HG02870 (cell line): ENCODE results near the gene ADM5.
"Not testable (repeated sequence)": the region's sequence is repeated elsewhere in the genome, so short reads cannot be mapped to it uniquely, and the experiment has no call there.

Experiments
- ATAC-seq: cut with Tn5 transposase; IDR thresholded peaks from one replicate; pipeline ENCODE4 v1.9.1; 2021; ENCODE audit warnings: mild to moderate bottlenecking, moderate library complexity; ENCODE audit not compliant: unreplicated experiment

ADM5 gene

DNA sequence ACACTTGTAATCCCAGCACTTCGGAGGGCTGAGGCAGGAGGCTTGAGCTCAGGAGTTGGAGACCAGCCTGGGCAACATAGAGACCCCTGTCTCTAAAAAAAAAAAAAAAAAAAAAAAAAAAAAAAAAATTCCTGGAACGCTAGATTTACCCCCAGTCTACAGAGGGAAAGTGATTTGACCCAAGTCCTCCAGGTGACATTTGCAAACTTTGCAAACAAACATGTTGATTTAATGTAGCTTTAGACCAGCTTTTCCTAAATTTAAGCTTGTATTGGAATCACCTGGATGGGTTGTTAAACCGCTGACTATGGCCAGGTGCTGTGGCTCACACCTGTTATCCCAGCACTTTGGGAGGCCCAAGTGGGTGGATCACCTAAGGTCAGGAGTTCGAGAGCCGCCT lies 10.0 kb downstream of the ADM5 start:
- ATAC-seq, result no peak

- ATAC-seq, result no peak
These were observed 11.2 kb downstream of the ADM5 start for GRCh38 chr19:49700563-49700962.

- ATAC-seq, result no peak
These were observed 11.9 kb downstream of the ADM5 start for GRCh38 chr19:49701271-49701786.

- no peak for ATAC-seq
These were observed 15.7 kb downstream of the ADM5 start for GRCh38 chr19:49704888-49705642.

GRCh38 chr19:49705919-49706318 lies 16.5 kb downstream of the ADM5 start:
- no peak for ATAC-seq

GRCh38 chr19:49710372-49710951 lies 21.1 kb downstream of the ADM5 start:
- ATAC-seq, result no peak

DNA sequence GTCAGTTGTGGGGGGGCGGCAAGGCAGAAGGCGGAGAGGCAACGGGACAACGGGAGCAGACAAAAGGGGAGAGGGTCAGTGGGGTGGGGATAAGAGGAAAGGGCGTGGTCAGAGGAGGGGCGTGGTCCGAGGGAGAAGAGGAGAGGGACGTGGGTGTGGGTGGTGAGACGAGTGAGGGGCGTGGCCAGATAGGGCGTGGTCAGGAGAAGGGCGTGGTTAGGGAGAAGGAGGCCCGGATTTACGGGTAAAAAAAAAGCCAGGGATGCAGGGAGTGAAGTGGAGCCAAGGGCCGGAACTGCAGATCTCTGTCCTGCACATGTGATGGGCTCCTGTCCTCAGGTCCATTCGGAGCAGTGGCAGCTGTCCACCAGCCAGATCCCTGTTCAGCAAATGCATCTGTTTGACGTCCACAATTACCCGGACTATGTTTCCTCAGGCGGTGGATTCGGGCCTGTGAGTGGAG lies 23.0 kb downstream of the ADM5 start:
- no peak for ATAC-seq

- ATAC-seq, result no peak
These were observed 23.9 kb downstream of the ADM5 start for GRCh38 chr19:49713236-49713845.

- no peak for ATAC-seq
These were observed 26.8 kb downstream of the ADM5 start for GRCh38 chr19:49716154-49716553.

GRCh38 chr19:49718511-49718910 lies 29.1 kb downstream of the ADM5 start:
- no peak for ATAC-seq

DNA sequence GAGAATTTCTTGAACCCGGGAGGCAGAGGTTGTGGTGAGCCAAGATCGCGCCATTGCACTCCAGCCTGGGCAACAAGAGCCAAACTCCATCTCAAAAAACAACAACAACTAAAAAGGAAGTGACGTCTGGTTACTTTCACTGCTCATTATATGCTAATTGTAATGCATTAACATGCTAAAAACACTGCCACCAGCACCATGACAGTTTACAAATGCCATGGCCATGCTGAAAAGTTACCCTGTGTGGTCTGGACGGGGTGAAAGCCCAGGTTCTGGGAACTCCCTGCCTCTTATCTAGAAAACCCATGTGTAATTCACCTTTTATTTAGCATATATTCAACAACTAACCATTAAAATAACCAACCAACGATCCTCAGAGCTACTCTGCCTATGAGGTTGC lies 29.6 kb downstream of the ADM5 start:
- ATAC-seq, result no peak

DNA sequence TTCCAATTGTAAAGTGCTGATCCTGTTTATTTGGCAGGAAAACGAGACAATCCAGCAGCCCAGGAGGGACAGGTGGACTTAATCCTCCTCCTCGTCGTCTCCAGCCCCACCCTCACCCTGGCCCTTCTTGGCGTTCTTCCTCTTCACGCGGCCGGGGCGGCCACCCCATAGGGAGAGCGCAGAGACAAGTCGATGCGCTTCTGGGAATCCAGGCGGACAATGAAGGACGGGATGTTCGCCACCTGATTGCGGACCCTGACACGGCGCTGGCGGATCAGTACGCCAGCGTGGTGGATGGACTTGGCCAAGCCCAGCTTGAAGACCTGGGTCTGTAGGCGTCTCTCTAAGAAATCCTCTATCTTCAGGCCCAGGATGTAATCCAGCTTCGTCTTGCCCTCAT lies 30.0 kb downstream of the ADM5 start:
- not testable (repeated sequence) for ATAC-seq

DNA sequence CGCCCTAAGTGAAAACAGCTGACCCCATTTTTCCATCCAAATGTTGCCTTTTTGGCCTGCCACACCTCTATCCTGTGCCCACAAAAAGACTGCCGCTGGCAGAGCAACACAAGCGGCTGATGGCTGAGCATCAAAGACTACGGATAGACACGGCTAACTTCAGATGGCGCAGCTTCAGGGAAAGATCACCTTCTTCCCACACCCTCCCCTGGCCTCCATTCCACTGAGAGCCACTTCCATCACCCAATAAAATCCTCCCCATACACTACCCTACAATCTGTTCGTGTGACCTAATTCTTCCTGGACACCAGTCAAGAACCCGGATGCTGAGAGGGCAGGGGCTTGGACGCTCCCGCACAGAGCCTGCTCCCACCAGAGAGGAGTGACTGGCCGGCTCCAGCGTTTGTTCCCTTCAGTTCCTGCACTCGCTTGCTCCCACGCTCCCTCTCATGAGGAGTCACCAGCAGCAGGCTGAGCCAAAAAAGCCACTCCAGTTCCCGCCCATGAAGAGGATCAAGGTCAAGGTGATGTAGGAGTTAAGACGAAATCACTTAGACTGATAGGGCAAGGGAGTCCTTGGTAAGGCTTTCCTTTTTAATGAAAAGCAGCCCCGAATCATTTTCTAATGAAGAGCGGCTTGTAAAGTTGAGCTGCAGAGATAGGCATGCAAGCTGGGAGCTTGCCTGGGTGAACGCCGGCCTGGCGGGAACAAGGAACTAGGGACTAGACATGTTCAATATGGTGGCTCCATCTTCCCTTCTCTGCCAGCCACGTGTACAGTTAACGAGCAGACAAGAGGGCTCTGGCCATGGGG lies 38.0 kb downstream of the ADM5 start:
- ATAC-seq, result no peak

GRCh38 chr19:49730166-49730565 lies 40.8 kb downstream of the ADM5 start:
- no peak for ATAC-seq

- no peak for ATAC-seq
These were observed 48.9 kb downstream of the ADM5 start for GRCh38 chr19:49738268-49738667.

- ATAC-seq, result no peak
These were observed 49.7 kb downstream of the ADM5 start for GRCh38 chr19:49739098-49739497.

GRCh38 chr19:49739933-49740332 lies 50.5 kb downstream of the ADM5 start:
- no peak for ATAC-seq
